Lower leg skin (tissue), 4 donors: Measurements from ENCODE around the gene MOSPD2. TPM values are rescaled to one million over a fixed set of nuclear protein-coding genes. Genes with fewer than 3 reads are reported as not detected.

ENCODE experiments used
- DNase-seq, 2 donors: peaks; one replicate each; pipeline ENCODE4 v3.0.0-alpha.2; 2019; ENCODE audit warnings: low spot score in 2 of 2
- H3K4me3 ChIP-seq: fragments of 200-600 bp; sonication (generic); 2 replicates; pipeline ENCODE4 v1.5.1; 2017; ENCODE audit warnings: mild to moderate bottlenecking, low read depth; ENCODE audit not compliant: poor library complexity, severe bottlenecking
- POLR2A ChIP-seq, 2 donors: fragments of 450-650 bp; IDR thresholded peaks; one replicate each; pipeline ENCODE4 v1.6.1; 2016 to 2017; ENCODE audit warnings: antibody characterized with exemption in 2 of 2, mild to moderate bottlenecking in 1 of 2, moderate library complexity in 1 of 2
- WGBS, 2 donors: methylation state at CpG; one replicate each; pipeline ENCODE4 v1.1.5; 2018; 5-methylcytosine and 5-hydroxymethylcytosine counted together
- intact Hi-C: fragments of 100-400 bp; cut with DNase I; formaldehyde crosslinking; loops from one replicate; pipeline ENCODE4 v1.15.0; 2023; ENCODE audit warnings: low total_unique reads
- total RNA-seq, 4 donors: library from RNA; depleted of rRNA; stranded (reverse); fragments of >200 nt; gene quantifications; one replicate each; pipeline ENCODE4 v1.1.0, GENCODE V29; 2016
- TF ChIP-seq, protein P1 (sequence below), 3 donors: fragments of 450-650 bp; IDR thresholded peaks; one replicate each; pipeline ENCODE4 v1.5.1; 2016; ENCODE audit warnings: antibody characterized with exemption in 3 of 3, mild to moderate bottlenecking in 3 of 3, moderate library complexity in 2 of 3

Gene MOSPD2
- total RNA-seq, 4 donors from 2014 or later: 17.3 to 41.5 (median 22.5) TPM

DNA sequence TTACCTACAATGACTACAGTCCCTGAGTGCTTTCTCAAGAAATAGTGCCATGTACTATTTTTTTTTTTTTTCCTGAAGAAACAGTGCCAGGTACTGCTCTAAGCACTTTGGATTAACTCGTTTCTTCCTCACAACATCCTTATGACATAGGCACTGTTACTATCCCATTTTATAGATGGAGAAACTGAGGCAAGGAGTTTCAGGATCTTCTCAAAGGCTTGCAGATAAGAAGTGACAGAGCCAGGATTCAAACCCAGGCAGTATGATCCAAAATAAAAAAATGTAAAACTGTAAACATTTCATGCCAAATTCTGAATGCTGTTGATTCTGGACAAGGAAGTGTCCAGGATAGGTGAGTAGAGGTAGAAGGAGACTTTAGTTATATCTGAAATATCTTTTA lies 1.5 kb upstream of the MOSPD2 start:
- DNase-seq: no peak
- TF ChIP-seq, protein P1, sequence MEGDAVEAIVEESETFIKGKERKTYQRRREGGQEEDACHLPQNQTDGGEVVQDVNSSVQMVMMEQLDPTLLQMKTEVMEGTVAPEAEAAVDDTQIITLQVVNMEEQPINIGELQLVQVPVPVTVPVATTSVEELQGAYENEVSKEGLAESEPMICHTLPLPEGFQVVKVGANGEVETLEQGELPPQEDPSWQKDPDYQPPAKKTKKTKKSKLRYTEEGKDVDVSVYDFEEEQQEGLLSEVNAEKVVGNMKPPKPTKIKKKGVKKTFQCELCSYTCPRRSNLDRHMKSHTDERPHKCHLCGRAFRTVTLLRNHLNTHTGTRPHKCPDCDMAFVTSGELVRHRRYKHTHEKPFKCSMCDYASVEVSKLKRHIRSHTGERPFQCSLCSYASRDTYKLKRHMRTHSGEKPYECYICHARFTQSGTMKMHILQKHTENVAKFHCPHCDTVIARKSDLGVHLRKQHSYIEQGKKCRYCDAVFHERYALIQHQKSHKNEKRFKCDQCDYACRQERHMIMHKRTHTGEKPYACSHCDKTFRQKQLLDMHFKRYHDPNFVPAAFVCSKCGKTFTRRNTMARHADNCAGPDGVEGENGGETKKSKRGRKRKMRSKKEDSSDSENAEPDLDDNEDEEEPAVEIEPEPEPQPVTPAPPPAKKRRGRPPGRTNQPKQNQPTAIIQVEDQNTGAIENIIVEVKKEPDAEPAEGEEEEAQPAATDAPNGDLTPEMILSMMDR (IDR thresholded peaks at IDR 0.05): no peak
- no peak for TF ChIP-seq POLR2A (IDR thresholded peaks at IDR 0.05)
- no peak overlapping the region for H3K4me3 ChIP-seq
- 35 to 52% methylated on average over 1 of the region's 1 CpG for WGBS, 2 donors
- intact Hi-C loops: no loop called here

DNA sequence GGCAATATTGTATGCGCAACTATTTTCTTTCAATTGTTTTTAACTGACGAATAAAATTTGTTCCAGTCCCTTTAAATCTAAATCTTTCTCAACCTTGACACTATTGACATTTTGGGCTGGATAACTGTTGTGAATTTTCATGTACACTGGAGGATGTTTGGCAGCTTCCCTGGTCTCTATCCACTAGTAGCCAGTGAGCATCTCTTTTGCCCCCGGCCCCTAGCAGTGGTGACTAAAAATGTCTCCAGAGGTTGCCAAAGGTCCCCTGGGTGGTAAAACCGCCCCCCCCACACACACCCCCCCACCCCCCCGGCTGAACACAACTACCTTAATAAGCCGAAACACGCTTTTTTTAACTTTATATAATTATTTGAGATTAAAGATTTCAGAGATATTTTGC lies 866 bp upstream of the MOSPD2 start:
- intact Hi-C loops: no loop called here
- TF ChIP-seq, protein P1 (IDR thresholded peaks at IDR 0.05): no peak
- TF ChIP-seq POLR2A (IDR thresholded peaks at IDR 0.05): no peak
- no peak overlapping the region for H3K4me3 ChIP-seq
- 27 to 47% methylated on average over 6 to 7 of the region's 7 CpGs for WGBS, 2 donors
- no peak for DNase-seq

DNA sequence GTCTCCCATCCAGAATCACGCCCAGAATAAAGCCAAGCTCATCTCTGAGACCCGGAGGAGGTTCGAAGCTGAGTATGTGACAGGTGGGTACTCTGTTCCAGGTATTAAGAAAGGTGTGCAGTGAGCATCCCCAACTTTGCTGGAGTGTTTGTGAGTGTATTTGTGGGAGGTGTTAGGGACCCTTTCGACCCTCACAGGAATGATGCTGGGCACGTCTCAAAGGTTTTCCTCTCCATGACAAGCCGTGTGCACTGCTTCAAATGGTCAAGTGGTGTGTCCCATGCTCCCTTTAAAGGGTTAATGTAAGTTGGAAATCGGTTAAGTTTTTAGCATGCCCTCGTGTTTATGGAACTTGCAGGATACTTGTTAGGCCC lies 442 bp downstream of the MOSPD2 start:
- peak overlapping the region; percentile 72 for H3K4me3 ChIP-seq
- intact Hi-C loops: no loop called here
- DNase-seq: no peak
- WGBS, 2 donors: 8 to 33% methylated on average over 5 to 8 of the region's 8 CpGs
- TF ChIP-seq, protein P1 (IDR thresholded peaks at IDR 0.05): no peak
- no peak for TF ChIP-seq POLR2A (IDR thresholded peaks at IDR 0.05)

DNA sequence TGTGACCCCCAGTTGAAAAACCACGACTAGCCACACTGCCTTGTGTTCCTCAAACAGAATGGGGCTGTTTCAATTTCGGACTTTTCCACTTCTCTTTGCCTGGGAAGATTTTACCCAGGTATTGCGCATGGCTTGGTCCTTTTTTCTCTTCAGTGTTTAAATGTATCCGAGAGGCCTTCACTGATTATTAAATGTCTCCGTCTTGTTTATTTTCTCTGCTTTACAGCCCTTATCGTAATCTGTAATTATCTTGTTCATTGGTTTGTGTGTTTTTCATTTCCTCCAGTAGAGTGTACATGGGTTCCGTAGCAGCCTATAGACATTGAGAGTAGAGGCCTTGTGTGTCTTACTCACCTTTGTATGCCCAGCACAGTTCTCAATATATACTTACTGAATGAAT lies 2.4 kb downstream of the MOSPD2 start:
- intact Hi-C loops: no loop called here
- no peak for TF ChIP-seq POLR2A (IDR thresholded peaks at IDR 0.05)
- TF ChIP-seq, protein P1 (IDR thresholded peaks at IDR 0.05): no peak
- 86 to 87% methylated on average over 7 of the region's 7 CpGs for WGBS, 2 donors
- H3K4me3 ChIP-seq: no peak overlapping the region
- no peak for DNase-seq

DNA sequence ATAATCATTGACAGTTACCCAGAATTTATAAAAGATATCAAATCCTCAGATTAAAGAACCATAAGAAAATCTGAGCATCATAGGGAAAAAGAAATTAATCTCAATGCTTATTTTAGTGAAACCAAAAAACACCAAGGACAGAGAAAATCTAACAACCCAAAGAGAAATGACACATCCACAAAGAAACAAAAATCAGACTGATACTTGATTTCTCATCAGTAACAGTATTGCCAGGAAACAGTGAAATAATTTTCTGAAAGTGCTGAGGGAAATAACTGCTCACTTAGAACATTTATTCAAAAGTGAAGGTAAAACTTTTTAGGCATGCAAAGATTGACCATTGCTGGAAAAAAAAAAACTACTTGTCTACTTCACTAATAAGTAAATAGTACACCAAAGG lies 10.6 kb downstream of the MOSPD2 start:
- no peak for DNase-seq
- no peak overlapping the region for H3K4me3 ChIP-seq
- intact Hi-C loops: no loop called here
- no peak for TF ChIP-seq POLR2A (IDR thresholded peaks at IDR 0.05)
- TF ChIP-seq, protein P1 (IDR thresholded peaks at IDR 0.05): no peak

DNA sequence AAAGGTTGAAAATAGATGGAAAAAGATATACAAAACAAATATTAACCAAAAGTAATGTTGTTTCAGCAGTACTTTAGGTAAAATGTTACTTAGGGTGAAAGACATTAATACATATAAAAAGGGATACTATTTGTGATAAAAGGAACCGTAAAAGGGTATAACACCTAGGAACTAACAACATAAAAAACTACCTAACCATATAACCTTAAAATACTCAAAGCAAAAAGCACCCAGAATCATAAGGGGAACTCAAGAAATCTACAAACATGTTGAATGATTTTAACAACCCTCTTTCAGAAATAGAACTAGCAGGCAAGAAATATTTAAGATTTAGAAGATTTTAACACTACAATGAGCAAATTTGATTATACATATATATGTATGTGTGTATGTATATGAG lies 11.5 kb downstream of the MOSPD2 start:
- no peak for DNase-seq
- 89 to 90% methylated on average over 1 of the region's 1 CpG for WGBS, 2 donors
- H3K4me3 ChIP-seq: no peak overlapping the region
- intact Hi-C loops: no loop called here
- TF ChIP-seq, protein P1 (IDR thresholded peaks at IDR 0.05): no peak
- no peak for TF ChIP-seq POLR2A (IDR thresholded peaks at IDR 0.05)
